ENCODE data around the gene HDHD5. TPM values are rescaled to one million over a fixed set of nuclear protein-coding genes. Genes with fewer than 3 reads are reported as not detected.
"Not testable (repeated sequence)": the region's sequence is repeated elsewhere in the genome, so short reads cannot be mapped to it uniquely, and the experiment has no call there.

HDHD5 gene
- total RNA-seq, 1 experiment from 2014 or later: 37.2 TPM

DNA sequence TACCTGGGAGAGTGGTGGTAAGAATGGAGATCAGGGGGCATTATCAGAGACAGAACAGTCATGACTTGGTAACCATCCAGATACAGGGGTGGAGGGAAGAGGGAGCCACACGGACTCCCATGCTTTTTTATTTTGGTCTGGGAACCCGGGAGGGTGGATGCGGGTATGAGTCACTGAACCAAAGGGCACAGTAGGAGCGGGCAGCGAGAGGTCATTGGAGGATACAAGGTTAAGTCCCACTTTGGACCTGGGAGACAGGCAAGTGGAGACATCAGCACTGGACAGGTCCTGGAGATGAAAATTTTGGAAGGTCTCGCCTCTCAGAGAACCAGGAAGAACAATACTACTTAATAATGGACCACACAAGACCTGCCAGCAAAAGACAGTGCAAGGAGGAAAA is 6.7 kb downstream of the HDHD5 start:
- ChIA-PET CTCF (interaction anchor here (0.7 kb wide), 1 partner anchor 237 kb away, joined by 3 read pairs; no protein-coding TSS in a partner anchor), POLR2A (no interaction called here)
- ATAC-seq (no peak), DNase-seq (ENCODE audit: low read depth, low spot score) (no peak)
- intact Hi-C loops (cut with micrococcal nuclease; ENCODE audit: unreplicated experiment) (no loop called here), in situ Hi-C loops (cut with HindIII; ENCODE audit: low pct_unique_long_range_greater_than_20kb, low sequenced_read_pairs) (no loop called here)
- BruUV-seq (replicated peaks): no TSS peak
- H3K9me3 ChIP-seq (ENCODE audit: control insufficient read depth, insufficient read depth, low read depth, low read length): no peaks in the 10 kb centered on the region
- no peak overlapping the region for H3K27ac ChIP-seq (ENCODE audit: low read length)
- H3K27me3 ChIP-seq (ENCODE audit: control insufficient read depth, insufficient read depth, low read length): no peaks in the 10 kb centered on the region
- no peak overlapping the region for H3K4me3 ChIP-seq (ENCODE audit: low read depth in 2 of 2, low read length in 2 of 2)
- TF ChIP-seq SIN3A (IDR thresholded peaks at IDR 0.05; ENCODE audit: borderline replicate concordance, insufficient read depth, low read depth, low read length) (no peak), POLR2AphosphoS5 (IDR thresholded peaks at IDR 0.05; ENCODE audit: low read depth, low read length) (no peak), TCF7L2 (IDR thresholded peaks at IDR 0.05; ENCODE audit: low read depth, low read length) (no peak)
- TF ChIP-seq, protein P1, sequence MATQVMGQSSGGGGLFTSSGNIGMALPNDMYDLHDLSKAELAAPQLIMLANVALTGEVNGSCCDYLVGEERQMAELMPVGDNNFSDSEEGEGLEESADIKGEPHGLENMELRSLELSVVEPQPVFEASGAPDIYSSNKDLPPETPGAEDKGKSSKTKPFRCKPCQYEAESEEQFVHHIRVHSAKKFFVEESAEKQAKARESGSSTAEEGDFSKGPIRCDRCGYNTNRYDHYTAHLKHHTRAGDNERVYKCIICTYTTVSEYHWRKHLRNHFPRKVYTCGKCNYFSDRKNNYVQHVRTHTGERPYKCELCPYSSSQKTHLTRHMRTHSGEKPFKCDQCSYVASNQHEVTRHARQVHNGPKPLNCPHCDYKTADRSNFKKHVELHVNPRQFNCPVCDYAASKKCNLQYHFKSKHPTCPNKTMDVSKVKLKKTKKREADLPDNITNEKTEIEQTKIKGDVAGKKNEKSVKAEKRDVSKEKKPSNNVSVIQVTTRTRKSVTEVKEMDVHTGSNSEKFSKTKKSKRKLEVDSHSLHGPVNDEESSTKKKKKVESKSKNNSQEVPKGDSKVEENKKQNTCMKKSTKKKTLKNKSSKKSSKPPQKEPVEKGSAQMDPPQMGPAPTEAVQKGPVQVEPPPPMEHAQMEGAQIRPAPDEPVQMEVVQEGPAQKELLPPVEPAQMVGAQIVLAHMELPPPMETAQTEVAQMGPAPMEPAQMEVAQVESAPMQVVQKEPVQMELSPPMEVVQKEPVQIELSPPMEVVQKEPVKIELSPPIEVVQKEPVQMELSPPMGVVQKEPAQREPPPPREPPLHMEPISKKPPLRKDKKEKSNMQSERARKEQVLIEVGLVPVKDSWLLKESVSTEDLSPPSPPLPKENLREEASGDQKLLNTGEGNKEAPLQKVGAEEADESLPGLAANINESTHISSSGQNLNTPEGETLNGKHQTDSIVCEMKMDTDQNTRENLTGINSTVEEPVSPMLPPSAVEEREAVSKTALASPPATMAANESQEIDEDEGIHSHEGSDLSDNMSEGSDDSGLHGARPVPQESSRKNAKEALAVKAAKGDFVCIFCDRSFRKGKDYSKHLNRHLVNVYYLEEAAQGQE (IDR thresholded peaks at IDR 0.05; ENCODE audit: insufficient read depth in 1 of 2, low read depth in 2 of 2, low read length in 1 of 2): no peak
- TF ChIP-seq, protein P2, sequence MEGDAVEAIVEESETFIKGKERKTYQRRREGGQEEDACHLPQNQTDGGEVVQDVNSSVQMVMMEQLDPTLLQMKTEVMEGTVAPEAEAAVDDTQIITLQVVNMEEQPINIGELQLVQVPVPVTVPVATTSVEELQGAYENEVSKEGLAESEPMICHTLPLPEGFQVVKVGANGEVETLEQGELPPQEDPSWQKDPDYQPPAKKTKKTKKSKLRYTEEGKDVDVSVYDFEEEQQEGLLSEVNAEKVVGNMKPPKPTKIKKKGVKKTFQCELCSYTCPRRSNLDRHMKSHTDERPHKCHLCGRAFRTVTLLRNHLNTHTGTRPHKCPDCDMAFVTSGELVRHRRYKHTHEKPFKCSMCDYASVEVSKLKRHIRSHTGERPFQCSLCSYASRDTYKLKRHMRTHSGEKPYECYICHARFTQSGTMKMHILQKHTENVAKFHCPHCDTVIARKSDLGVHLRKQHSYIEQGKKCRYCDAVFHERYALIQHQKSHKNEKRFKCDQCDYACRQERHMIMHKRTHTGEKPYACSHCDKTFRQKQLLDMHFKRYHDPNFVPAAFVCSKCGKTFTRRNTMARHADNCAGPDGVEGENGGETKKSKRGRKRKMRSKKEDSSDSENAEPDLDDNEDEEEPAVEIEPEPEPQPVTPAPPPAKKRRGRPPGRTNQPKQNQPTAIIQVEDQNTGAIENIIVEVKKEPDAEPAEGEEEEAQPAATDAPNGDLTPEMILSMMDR (IDR thresholded peaks at IDR 0.05): no peak
- peaks cover 2% of the 10 kb centered on the region; the same call in 1 of the 2 replicates for H3K4me1 ChIP-seq (ENCODE audit: control insufficient read depth, insufficient read depth, low read length)
- peaks cover 2% of the 10 kb centered on the region; the same call in 1 of the 2 replicates for H3K36me3 ChIP-seq (ENCODE audit: control insufficient read depth, insufficient read depth, low read length)

DNA sequence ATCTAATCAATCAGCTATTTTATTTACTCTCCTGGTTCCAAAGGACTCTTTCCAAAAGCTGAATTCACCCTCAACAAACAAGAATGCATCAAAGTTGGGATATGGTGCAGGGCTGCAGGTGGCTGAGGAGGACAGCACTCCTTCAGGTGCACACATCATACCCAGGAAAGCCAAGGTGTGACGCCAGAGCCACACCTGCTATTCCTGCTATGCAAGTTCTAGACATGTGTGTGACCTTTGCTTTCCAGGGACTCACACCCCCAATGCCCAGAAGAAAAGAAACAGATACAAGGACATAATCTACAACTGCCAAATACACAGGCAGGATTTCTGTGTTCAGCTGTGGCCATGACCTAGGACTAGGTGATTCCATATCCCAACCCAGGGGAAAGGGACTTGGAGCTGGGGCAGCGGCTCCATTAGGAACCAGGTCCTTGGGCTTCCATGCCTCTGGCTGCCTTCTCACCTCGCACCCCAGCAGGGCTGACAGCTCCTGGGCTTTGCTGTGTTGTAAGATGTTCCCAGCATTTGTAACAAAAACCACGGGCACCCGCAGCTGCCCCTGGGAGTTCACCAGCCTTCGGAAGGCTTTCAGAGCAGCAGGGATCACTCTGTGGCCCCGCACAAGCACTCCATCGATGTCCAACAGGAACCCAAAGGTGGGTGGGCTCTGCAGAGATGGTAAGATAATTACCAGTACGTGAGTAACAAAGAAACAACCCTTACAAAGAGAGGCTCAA is 9.8 kb downstream of the HDHD5 start:
- ChIA-PET CTCF (no interaction called here), POLR2A (no interaction called here)
- Histone ChIP-seq H3K27ac (ENCODE audit: low read length) (no peak overlapping the region), H3K27me3 (ENCODE audit: control insufficient read depth, insufficient read depth, low read length) (no peaks in the 10 kb centered on the region), H3K36me3 (ENCODE audit: control insufficient read depth, insufficient read depth, low read length) (peaks cover 2% of the 10 kb centered on the region; the same call in 1 of the 2 replicates), H3K9me3 (ENCODE audit: control insufficient read depth, insufficient read depth, low read depth, low read length) (no peaks in the 10 kb centered on the region), H3K4me1 (ENCODE audit: control insufficient read depth, insufficient read depth, low read length) (no peaks in the 10 kb centered on the region), H3K4me3 (ENCODE audit: low read depth in 2 of 2, low read length in 2 of 2) (no peak overlapping the region)
- in situ Hi-C loops (cut with HindIII; ENCODE audit: low pct_unique_long_range_greater_than_20kb, low sequenced_read_pairs): no loop called here
- DNase-seq (ENCODE audit: low read depth, low spot score): no peak
- no TSS peak for BruUV-seq (replicated peaks)
- ATAC-seq: no peak
- intact Hi-C loops (cut with micrococcal nuclease; ENCODE audit: unreplicated experiment): no loop called here
- no peak for TF ChIP-seq POLR2AphosphoS5 (IDR thresholded peaks at IDR 0.05; ENCODE audit: low read depth, low read length)
- no peak for TF ChIP-seq SIN3A (IDR thresholded peaks at IDR 0.05; ENCODE audit: borderline replicate concordance, insufficient read depth, low read depth, low read length)
- TF ChIP-seq, protein P2 (IDR thresholded peaks at IDR 0.05): no peak
- TF ChIP-seq, protein P1 (IDR thresholded peaks at IDR 0.05; ENCODE audit: insufficient read depth in 1 of 2, low read depth in 2 of 2, low read length in 1 of 2): no peak
- no peak for TF ChIP-seq TCF7L2 (IDR thresholded peaks at IDR 0.05; ENCODE audit: low read depth, low read length)

DNA sequence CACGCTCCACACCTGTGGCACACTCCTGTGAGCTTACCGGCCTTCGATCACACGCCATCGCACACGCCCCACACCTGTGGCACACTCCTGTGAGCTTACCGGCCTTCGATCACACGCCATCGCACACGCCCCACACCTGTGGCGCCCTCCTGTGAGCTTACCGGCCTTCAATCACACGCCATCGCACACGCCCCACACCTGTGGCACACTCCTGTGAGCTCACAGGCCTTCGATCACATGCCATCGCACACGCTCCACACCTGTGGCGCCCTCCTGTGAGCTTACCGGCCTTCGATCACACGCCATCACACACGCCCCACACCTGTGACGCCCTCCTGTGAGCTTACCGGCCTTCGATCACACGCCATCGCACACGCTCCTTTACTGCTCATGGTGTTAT is 11.6 kb downstream of the HDHD5 start:
- H3K36me3 ChIP-seq (ENCODE audit: control insufficient read depth, insufficient read depth, low read length); H3K4me1 ChIP-seq (ENCODE audit: control insufficient read depth, insufficient read depth, low read length); intact Hi-C loops (cut with micrococcal nuclease; ENCODE audit: unreplicated experiment); H3K9me3 ChIP-seq (ENCODE audit: control insufficient read depth, insufficient read depth, low read depth, low read length); DNase-seq (ENCODE audit: low read depth, low spot score); H3K27me3 ChIP-seq (ENCODE audit: control insufficient read depth, insufficient read depth, low read length); H3K4me3 ChIP-seq (ENCODE audit: low read depth in 2 of 2, low read length in 2 of 2); ATAC-seq; H3K27ac ChIP-seq (ENCODE audit: low read length); in situ Hi-C loops (cut with HindIII; ENCODE audit: low pct_unique_long_range_greater_than_20kb, low sequenced_read_pairs); BruUV-seq (replicated peaks): not testable (repeated sequence)
- ChIA-PET POLR2A (interaction anchor here (0.7 kb wide), 1 partner anchor 118 kb away, joined by 10 read pairs; no protein-coding TSS in a partner anchor), CTCF (interaction anchor here (0.5 kb wide), 1 partner anchor 377 kb away, joined by 3 read pairs; no protein-coding TSS in a partner anchor)

All from Panc1 (cell line).